GM06990 (cell line): Measurements from ENCODE around the gene COL4A2.

Source experiments
- DNase-seq: peaks from one replicate; pipeline ENCODE4 v3.0.0-alpha.2; 2011; ENCODE audit not compliant: insufficient read length; ENCODE audit errors: extremely low read depth
- H3K27me3 ChIP-seq: replicated peaks from 2 replicates; pipeline ENCODE4 v1.6.0; 2011; ENCODE audit warnings: low read length; ENCODE audit not compliant: control insufficient read depth, insufficient read depth
- H3K36me3 ChIP-seq: 2 replicates; pipeline ENCODE4 v1.5.1; 2011; ENCODE audit warnings: low read length; ENCODE audit not compliant: control insufficient read depth, insufficient read depth
- H3K4me3 ChIP-seq: replicated peaks from 2 replicates; pipeline ENCODE4 v1.5.1; 2011; ENCODE audit warnings: low read depth, mild to moderate bottlenecking, control low read depth, low read length
- CTCF ChIP-seq: IDR thresholded peaks from 2 replicates; pipeline ENCODE4 v1.5.1; 2011; ENCODE audit warnings: low read length, control low read depth, mild to moderate bottlenecking, inconsistent platforms; ENCODE audit not compliant: insufficient read depth, poor library complexity, severe bottlenecking

COL4A2 gene

DNA sequence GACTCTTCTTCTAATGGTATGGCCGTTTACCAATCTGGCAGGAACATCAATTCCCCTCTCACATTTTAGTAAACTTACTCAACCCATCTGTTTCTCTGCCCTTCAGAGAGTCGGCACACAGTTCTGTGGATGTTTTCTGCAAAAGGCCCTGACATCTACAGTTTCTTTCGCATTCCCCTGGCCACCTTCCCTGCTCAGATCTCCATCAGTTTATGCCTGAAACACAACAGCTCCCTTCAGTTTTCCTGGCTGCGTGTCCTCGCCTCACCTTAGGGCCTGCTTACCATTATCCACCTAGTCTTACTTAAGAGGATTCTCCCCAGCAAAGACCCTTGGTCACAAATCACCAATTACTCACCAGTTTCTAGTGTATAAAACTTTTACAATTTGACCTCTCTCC is 25.3 kb upstream of the COL4A2 start:
- TF ChIP-seq CTCF = no peak
- no peaks in the 10 kb centered on the region for H3K36me3 ChIP-seq
- no peak overlapping the region for H3K4me3 ChIP-seq
- peaks cover 1% of the 10 kb centered on the region for H3K27me3 ChIP-seq
- no peak for DNase-seq

DNA sequence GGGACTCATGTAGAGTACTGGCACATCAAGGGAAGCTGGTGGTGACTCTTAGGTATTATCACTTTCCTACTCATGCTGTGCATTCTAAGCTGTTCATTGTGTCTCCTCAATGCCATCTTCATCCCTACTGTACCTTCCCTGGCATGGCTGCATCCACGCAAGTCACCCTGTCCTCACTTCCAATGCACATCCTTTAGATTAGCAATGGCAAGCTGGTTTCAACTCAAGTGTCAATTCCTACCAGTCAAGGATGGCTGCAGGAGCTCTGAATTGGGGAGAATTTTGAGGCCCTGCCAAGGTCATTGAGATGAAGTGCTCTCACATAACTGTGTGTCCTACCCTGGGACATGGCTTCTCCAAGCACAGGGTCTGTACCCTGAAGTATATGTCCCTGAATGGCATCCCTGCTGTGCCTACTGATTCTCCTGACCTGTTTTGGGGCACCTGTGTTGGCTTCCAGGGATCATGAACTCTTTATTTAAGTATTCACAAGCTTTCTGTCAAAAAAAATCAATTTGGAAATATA is 24.7 kb upstream of the COL4A2 start:
- Histone ChIP-seq H3K4me3 (no peak overlapping the region), H3K27me3 (peaks cover 1% of the 10 kb centered on the region), H3K36me3 (no peaks in the 10 kb centered on the region)
- TF ChIP-seq CTCF = no peak
- DNase-seq = no peak

- DNase-seq = no peak
- Histone ChIP-seq H3K4me3 (no peak overlapping the region), H3K27me3 (peaks cover 1% of the 10 kb centered on the region), H3K36me3 (no peaks in the 10 kb centered on the region)
- no peak for TF ChIP-seq CTCF
These were observed 23.2 kb upstream of the COL4A2 start for GRCh38 chr13:110283736-110284517.

GRCh38 chr13:110284779-110285484 is 22.2 kb upstream of the COL4A2 start:
- TF ChIP-seq CTCF = no peak
- H3K4me3 ChIP-seq = no peak overlapping the region
- no peak for DNase-seq
- H3K36me3 ChIP-seq = no peaks in the 10 kb centered on the region
- H3K27me3 ChIP-seq = peaks cover 1% of the 10 kb centered on the region

- TF ChIP-seq CTCF = no peak
- no peaks in the 10 kb centered on the region for H3K36me3 ChIP-seq
- DNase-seq = no peak
- H3K27me3 ChIP-seq = peaks cover 1% of the 10 kb centered on the region
- H3K4me3 ChIP-seq = no peak overlapping the region
These were observed 20.9 kb upstream of the COL4A2 start for GRCh38 chr13:110285991-110286832.
